Pons (tissue), 1 donor: Measurements from ENCODE around the gene AGRN.

Experiments used
- DNase-seq: peaks from one replicate; pipeline ENCODE4 v3.0.0-alpha.2; 2016; ENCODE audit warnings: low spot score

The AGRN gene

GRCh38 chr1:1038694-1039093 lies 18.8 kb downstream of the AGRN start:
- no peak for DNase-seq

- no peak for DNase-seq
Observed at GRCh38 chr1:1039145-1039910, 19.4 kb downstream of the AGRN start.

GRCh38 chr1:1040004-1040991 lies 20.4 kb downstream of the AGRN start:
- no peak for DNase-seq

GRCh38 chr1:1041092-1041523 lies 21.2 kb downstream of the AGRN start:
- no peak for DNase-seq

- DNase-seq, result no peak
Observed at GRCh38 chr1:1041873-1042272, 22.0 kb downstream of the AGRN start.

GRCh38 chr1:1042835-1043234 lies 22.9 kb downstream of the AGRN start:
- DNase-seq, result no peak

- no peak for DNase-seq
Observed at GRCh38 chr1:1043411-1043810, 23.5 kb downstream of the AGRN start.

- no peak for DNase-seq
Observed at GRCh38 chr1:1043921-1044320, 24.0 kb downstream of the AGRN start.

GRCh38 chr1:1044455-1045078 lies 24.6 kb downstream of the AGRN start:
- DNase-seq, result no peak

- DNase-seq, result no peak
Observed at GRCh38 chr1:1045129-1045528, 25.2 kb downstream of the AGRN start.

GRCh38 chr1:1046243-1046642 lies 26.3 kb downstream of the AGRN start:
- no peak for DNase-seq

GRCh38 chr1:1046767-1047166 lies 26.8 kb downstream of the AGRN start:
- DNase-seq, result no peak

- no peak for DNase-seq
Observed at GRCh38 chr1:1047407-1047806, 27.5 kb downstream of the AGRN start.

- DNase-seq, result no peak
Observed at GRCh38 chr1:1047963-1048362, 28.0 kb downstream of the AGRN start.

- no peak for DNase-seq
Observed at GRCh38 chr1:1048765-1049164, 28.8 kb downstream of the AGRN start.

GRCh38 chr1:1049318-1050165 lies 29.6 kb downstream of the AGRN start:
- DNase-seq, result no peak

GRCh38 chr1:1050577-1051052 lies 30.7 kb downstream of the AGRN start:
- DNase-seq, result no peak

GRCh38 chr1:1051127-1051810 lies 31.3 kb downstream of the AGRN start:
- no peak for DNase-seq

GRCh38 chr1:1052003-1052840 lies 32.3 kb downstream of the AGRN start:
- no peak for DNase-seq

- no peak for DNase-seq
Observed at GRCh38 chr1:1053022-1053421, 33.1 kb downstream of the AGRN start.
